K562 (cell line): ENCODE results near the gene PCGF6. TPM values are rescaled to one million over a fixed set of nuclear protein-coding genes. Genes with fewer than 3 reads are reported as not detected.
A peak's percentile ranks its signal among the peaks of the same experiment; 100 is the strongest.

Experiments used
- BDP1 ChIP-seq: IDR thresholded peaks from 3 replicates; pipeline ENCODE4 v1.6.1; 2011; ENCODE audit not compliant: insufficient read length, insufficient read depth
- BMI1 ChIP-seq: fragments of 150-350 bp; IDR thresholded peaks from 2 replicates; pipeline ENCODE4 v1.6.1; 2014; ENCODE audit warnings: low read length
- CHD2 ChIP-seq: IDR thresholded peaks from 2 replicates; pipeline ENCODE4 v1.6.1; 2011; ENCODE audit warnings: low read depth, low read length
- CREM ChIP-seq: IDR thresholded peaks from 2 replicates; pipeline ENCODE4 v1.6.1; 2014; ENCODE audit warnings: antibody characterized with exemption, low read depth
- ETV6 ChIP-seq, 3 experiments: fragments of 150-350 bp in 1 of 3; sonication (generic) in 1 of 3; formaldehyde crosslinking in 1 of 3; IDR thresholded peaks; 2 replicates each; pipeline versions ENCODE4 v1.6.1 to v1.8.0; 2014 to 2022; ENCODE audit warnings: borderline replicate concordance in 2 of 3, low read depth in 2 of 3, antibody characterized with exemption in 1 of 3, low read length in 1 of 3, mild to moderate bottlenecking in 1 of 3, missing genetic modification reagents in 1 of 3
- FIP1L1 ChIP-seq: fragments of 200-400 bp; formaldehyde crosslinking; IDR thresholded peaks from 2 replicates; pipeline ENCODE4 v1.6.1; 2018; ENCODE audit warnings: mild to moderate bottlenecking, low read depth, low read length; ENCODE audit not compliant: poor library complexity, severe bottlenecking
- GTF2A2 ChIP-seq: IDR thresholded peaks from 2 replicates; pipeline ENCODE4 v1.6.1; 2016; ENCODE audit warnings: mild to moderate bottlenecking, missing genetic modification characterization, missing compliant biosample characterization
- GTF2E2 ChIP-seq: fragments of 200-800 bp; sonication (Bioruptor generic); IDR thresholded peaks from 2 replicates; pipeline ENCODE4 v1.6.1; 2016; ENCODE audit warnings: missing genetic modification characterization, missing compliant biosample characterization
- JUND ChIP-seq, 2 experiments: IDR thresholded peaks; 2 replicates in 1 of 2; 3 replicates in 1 of 2; pipeline ENCODE4 v1.6.1; 2011; ENCODE audit warnings: borderline replicate concordance in 2 of 2, low read depth in 2 of 2, low read length in 2 of 2, improper control_type of control experiment in 1 of 2, missing biosample characterization in 1 of 2, missing genetic modification characterization in 1 of 2, missing genetic modification reagents in 1 of 2
- KHSRP ChIP-seq: fragments of 450-650 bp; IDR thresholded peaks from 2 replicates; pipeline ENCODE4 v1.6.1; 2017
- MBD2 ChIP-seq: sonication (generic); IDR thresholded peaks from 2 replicates; pipeline ENCODE4 v1.6.1; 2016; ENCODE audit warnings: low read depth, borderline replicate concordance
- PCBP1 ChIP-seq: fragments of 200-400 bp; formaldehyde crosslinking; IDR thresholded peaks from 2 replicates; pipeline ENCODE4 v1.6.1; 2018; ENCODE audit warnings: mild to moderate bottlenecking, low read depth, low read length; ENCODE audit not compliant: poor library complexity, severe bottlenecking
- PHF20 ChIP-seq: fragments of 450-650 bp; IDR thresholded peaks from 2 replicates; pipeline ENCODE4 v1.6.1; 2018; ENCODE audit not compliant: partially characterized antibody
- SIN3B ChIP-seq: fragments of 450-650 bp; IDR thresholded peaks from 2 replicates; pipeline ENCODE4 v1.6.1; 2017; ENCODE audit warnings: low read depth, mild to moderate bottlenecking, moderate library complexity
- SRF ChIP-seq, 2 experiments: fragments of 250-450, 450-650 bp in 1 of 2; sonication (Bioruptor Pico) in 1 of 2; sonication (generic) in 1 of 2; formaldehyde crosslinking; IDR thresholded peaks; 2 replicates each; pipeline versions ENCODE4 v1.5.0 to v1.5.1; 2020 to 2022; ENCODE audit warnings: mild to moderate bottlenecking in 1 of 2, missing genetic modification reagents in 1 of 2
- SUPT5H ChIP-seq: fragments of 450-650 bp; IDR thresholded peaks from 2 replicates; pipeline ENCODE4 v1.6.1; 2016
- XRCC5 ChIP-seq: fragments of 200-400 bp; formaldehyde crosslinking; IDR thresholded peaks from 2 replicates; pipeline ENCODE4 v1.6.1; 2017; ENCODE audit warnings: low read depth, mild to moderate bottlenecking, low read length
- ZNF124 ChIP-seq: sonication (generic); formaldehyde crosslinking; IDR thresholded peaks from 2 replicates; pipeline ENCODE4 v1.8.1; 2022; ENCODE audit warnings: missing genetic modification reagents
- ZNF274 ChIP-seq: IDR thresholded peaks from 2 replicates; pipeline ENCODE4 v1.6.1; 2011; ENCODE audit warnings: low read depth, mild to moderate bottlenecking, low read length, moderate library complexity, borderline replicate concordance
- polyA plus RNA-seq, 8 experiments: library from polyadenylated mRNA; depleted of rRNA in 4 of 8; stranded (reverse) in 5 of 8; unstranded in 3 of 8; fragments of >200 nt; fragmentation: Nextera tagmentation in 2 of 8; fragmentation: Illumina TruSeq in 1 of 8; extraction: Ambion mirVana in 2 of 8; extraction: Trizol in 1 of 8; gene quantifications; 2 replicates each; pipeline versions ENCODE4 v1.2.1 to v1.2.3, GENCODE V29; 2011 to 2014; ENCODE audit warnings: inconsistent platforms in 1 of 8, missing spikeins in 1 of 8
- total RNA-seq, 7 experiments: library from RNA; depleted of rRNA in 6 of 7; stranded (reverse); fragments of >200 nt in 6 of 7; fragmentation: Illumina TruSeq in 2 of 7; extraction: Trizol in 2 of 7; gene quantifications; 2 replicates each; pipeline versions ENCODE4 v1.2.1 to v1.2.3, GENCODE V29; 2011 to 2021; ENCODE audit warnings: low replicate concordance in 1 of 7
- TF ChIP-seq, protein P1 (sequence below): fragments of 450-650 bp; IDR thresholded peaks from one replicate; pipeline ENCODE4 v1.6.1; 2018; ENCODE audit warnings: mild to moderate bottlenecking, moderate library complexity; ENCODE audit not compliant: partially characterized antibody
- TF ChIP-seq, protein P2 (sequence below): fragments of 450-650 bp; formaldehyde crosslinking; IDR thresholded peaks from 2 replicates; pipeline ENCODE4 v1.4.0; 2020; ENCODE audit warnings: mild to moderate bottlenecking, moderate library complexity
- TF ChIP-seq, protein P3 (sequence below): fragments of 250-450 bp; sonication (Bioruptor Pico); IDR thresholded peaks from 2 replicates; pipeline ENCODE4 v1.5.0; 2021; ENCODE audit warnings: mild to moderate bottlenecking, borderline replicate concordance

PCGF6 gene
- total and polyA plus RNA-seq, 9 of the 15 experiments (the other 6 are each of a cell fraction or from before 2014, with no cell fraction given), result 8.4 to 24.6 (median 20.6) TPM

- TF ChIP-seq, protein P1, sequence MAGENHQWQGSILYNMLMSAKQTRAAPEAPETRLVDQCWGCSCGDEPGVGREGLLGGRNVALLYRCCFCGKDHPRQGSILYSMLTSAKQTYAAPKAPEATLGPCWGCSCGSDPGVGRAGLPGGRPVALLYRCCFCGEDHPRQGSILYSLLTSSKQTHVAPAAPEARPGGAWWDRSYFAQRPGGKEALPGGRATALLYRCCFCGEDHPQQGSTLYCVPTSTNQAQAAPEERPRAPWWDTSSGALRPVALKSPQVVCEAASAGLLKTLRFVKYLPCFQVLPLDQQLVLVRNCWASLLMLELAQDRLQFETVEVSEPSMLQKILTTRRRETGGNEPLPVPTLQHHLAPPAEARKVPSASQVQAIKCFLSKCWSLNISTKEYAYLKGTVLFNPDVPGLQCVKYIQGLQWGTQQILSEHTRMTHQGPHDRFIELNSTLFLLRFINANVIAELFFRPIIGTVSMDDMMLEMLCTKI, result no peak
- TF ChIP-seq SRF (CRISPR knock-in tag; IDR thresholded peaks at IDR 0.05) (peak in 1 of 2 experiments; percentile 83; a peak in 2 of 4 replicates), PCBP1 (no peak), PHF20 (peak; percentile 75), SIN3B (peak; percentile 65), CHD2 (peak; percentile 16; the same call in 1 of the 2 replicates), CREM (peak; percentile 80), KHSRP (no peak), ZNF274 (no peak), FIP1L1 (peak; percentile 70), GTF2A2 (peak; percentile 66; the same call in 1 of the 2 replicates), ETV6 (IDR thresholded peaks at IDR 0.05; ENCODE audit: borderline replicate concordance in 1 of 2, low read depth in 2 of 2, low read length in 1 of 2) (no peak), ETV6 (CRISPR knock-in tag; IDR thresholded peaks at IDR 0.05; ENCODE audit: borderline replicate concordance) (no peak), BMI1 (no peak), MBD2 (peak; percentile 77; the same call in 1 of the 2 replicates), ZNF124 (no peak), BDP1 (no peak), XRCC5 (no peak), GTF2E2 (tag) (peak; percentile 87; the same call in 1 of the 2 replicates), JUND (IDR thresholded peaks at IDR 0.05; ENCODE audit: borderline replicate concordance, low read depth, low read length) (peak; percentile 74), JUND (tag; IDR thresholded peaks at IDR 0.05; ENCODE audit: borderline replicate concordance, low read depth, low read length) (peak; percentile 43; the same call in 1 of the 3 replicates), SUPT5H (peak; percentile 94)
- TF ChIP-seq, protein P2, sequence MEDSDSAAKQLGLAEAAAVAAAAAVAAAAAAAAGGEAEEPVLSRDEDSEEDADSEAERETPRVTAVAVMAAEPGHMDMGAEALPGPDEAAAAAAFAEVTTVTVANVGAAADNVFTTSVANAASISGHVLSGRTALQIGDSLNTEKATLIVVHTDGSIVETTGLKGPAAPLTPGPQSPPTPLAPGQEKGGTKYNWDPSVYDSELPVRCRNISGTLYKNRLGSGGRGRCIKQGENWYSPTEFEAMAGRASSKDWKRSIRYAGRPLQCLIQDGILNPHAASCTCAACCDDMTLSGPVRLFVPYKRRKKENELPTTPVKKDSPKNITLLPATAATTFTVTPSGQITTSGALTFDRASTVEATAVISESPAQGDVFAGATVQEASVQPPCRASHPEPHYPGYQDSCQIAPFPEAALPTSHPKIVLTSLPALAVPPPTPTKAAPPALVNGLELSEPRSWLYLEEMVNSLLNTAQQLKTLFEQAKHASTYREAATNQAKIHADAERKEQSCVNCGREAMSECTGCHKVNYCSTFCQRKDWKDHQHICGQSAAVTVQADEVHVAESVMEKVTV, result no peak
- TF ChIP-seq, protein P3, sequence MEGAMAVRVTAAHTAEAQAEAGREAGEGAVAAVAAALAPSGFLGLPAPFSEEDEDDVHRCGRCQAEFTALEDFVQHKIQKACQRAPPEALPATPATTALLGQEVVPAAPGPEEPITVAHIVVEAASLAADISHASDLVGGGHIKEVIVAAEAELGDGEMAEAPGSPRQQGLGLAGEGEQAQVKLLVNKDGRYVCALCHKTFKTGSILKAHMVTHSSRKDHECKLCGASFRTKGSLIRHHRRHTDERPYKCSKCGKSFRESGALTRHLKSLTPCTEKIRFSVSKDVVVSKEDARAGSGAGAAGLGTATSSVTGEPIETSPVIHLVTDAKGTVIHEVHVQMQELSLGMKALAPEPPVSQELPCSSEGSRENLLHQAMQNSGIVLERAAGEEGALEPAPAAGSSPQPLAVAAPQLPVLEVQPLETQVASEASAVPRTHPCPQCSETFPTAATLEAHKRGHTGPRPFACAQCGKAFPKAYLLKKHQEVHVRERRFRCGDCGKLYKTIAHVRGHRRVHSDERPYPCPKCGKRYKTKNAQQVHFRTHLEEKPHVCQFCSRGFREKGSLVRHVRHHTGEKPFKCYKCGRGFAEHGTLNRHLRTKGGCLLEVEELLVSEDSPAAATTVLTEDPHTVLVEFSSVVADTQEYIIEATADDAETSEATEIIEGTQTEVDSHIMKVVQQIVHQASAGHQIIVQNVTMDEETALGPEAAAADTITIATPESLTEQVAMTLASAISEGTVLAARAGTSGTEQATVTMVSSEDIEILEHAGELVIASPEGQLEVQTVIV (CRISPR knock-in tag), result peak; percentile 98
These were observed 17.0 kb upstream of the PCGF6 start, which contains the start of gene TAF5 (continued) for GRCh38 chr10:103367782-103368518.
